HFFc6 (cell line): Measurements from ENCODE around the gene CD47. TPM values are rescaled to one million over a fixed set of nuclear protein-coding genes. Genes with fewer than 3 reads are reported as not detected.

ENCODE experiments used
- DNase-seq: peaks from one replicate; pipeline ENCODE4 v3.0.0-alpha.2; 2018
- H3K27ac Mint-ChIP-seq: 2 replicates; pipeline ENCODE4 v1.8.0; 2020; ENCODE audit warnings: mild to moderate bottlenecking, mixed read lengths
- H3K27me3 Mint-ChIP-seq: 2 replicates; pipeline ENCODE4 v1.8.0; 2021; ENCODE audit warnings: mild to moderate bottlenecking, moderate library complexity, mixed read lengths; ENCODE audit not compliant: insufficient read depth
- H3K36me3 Mint-ChIP-seq: 2 replicates; pipeline ENCODE4 v1.8.0; 2021; ENCODE audit warnings: low read depth, mixed read lengths
- H3K4me1 Mint-ChIP-seq: 2 replicates; pipeline ENCODE4 v1.8.0; 2020; ENCODE audit warnings: low read depth, mixed read lengths
- H3K4me3 Mint-ChIP-seq: 2 replicates; pipeline ENCODE4 v1.8.0; 2020; ENCODE audit warnings: mild to moderate bottlenecking, moderate library complexity, mixed read lengths
- H3K9me3 Mint-ChIP-seq: 2 replicates; pipeline ENCODE4 v1.8.0; 2020; ENCODE audit warnings: mild to moderate bottlenecking, mixed read lengths
- total RNA-seq, 6 experiments: library from RNA; stranded (reverse); fragmentation: NEBNext Ultra II Directional; extraction: Animal tissue kit (Norgen Biotek cat#: 25700); gene quantifications; 2 replicates in 1 of 6; 3 replicates in 5 of 6; pipeline ENCODE4 v1.2.3, GENCODE V29; 2021
- TF ChIP-seq, protein P1 (sequence below): fragments of 200-600 bp; sonication (generic); IDR thresholded peaks from 2 replicates; pipeline ENCODE4 v1.5.0; 2021; ENCODE audit warnings: antibody characterized with exemption, mild to moderate bottlenecking

Gene CD47
- total RNA-seq, 6 experiments from 2014 or later: 68.3 to 89.5 (median 77.1) TPM

DNA sequence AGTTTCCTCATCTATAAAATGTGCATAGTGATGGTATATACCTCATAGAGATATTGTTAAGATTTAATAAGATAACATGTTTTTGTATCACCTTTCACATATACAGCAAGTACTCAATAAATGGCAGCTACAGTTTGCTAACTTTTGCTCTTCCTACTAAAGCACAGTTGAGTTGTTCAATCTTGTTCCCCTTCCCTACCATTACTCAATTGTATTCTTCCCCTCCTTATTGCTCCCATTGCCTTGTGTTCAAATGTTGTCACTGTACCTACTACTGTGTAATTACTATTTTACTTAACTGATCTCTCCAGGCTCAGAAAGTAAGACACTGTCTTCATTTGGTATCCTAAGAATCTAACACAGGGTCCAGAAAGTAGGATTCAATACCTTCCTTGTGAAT lies 5.5 kb downstream of the CD47 start:
- peaks cover 22% of the 10 kb centered on the region for H3K4me1 Mint-ChIP-seq
- DNase-seq: no peak
- TF ChIP-seq, protein P1, sequence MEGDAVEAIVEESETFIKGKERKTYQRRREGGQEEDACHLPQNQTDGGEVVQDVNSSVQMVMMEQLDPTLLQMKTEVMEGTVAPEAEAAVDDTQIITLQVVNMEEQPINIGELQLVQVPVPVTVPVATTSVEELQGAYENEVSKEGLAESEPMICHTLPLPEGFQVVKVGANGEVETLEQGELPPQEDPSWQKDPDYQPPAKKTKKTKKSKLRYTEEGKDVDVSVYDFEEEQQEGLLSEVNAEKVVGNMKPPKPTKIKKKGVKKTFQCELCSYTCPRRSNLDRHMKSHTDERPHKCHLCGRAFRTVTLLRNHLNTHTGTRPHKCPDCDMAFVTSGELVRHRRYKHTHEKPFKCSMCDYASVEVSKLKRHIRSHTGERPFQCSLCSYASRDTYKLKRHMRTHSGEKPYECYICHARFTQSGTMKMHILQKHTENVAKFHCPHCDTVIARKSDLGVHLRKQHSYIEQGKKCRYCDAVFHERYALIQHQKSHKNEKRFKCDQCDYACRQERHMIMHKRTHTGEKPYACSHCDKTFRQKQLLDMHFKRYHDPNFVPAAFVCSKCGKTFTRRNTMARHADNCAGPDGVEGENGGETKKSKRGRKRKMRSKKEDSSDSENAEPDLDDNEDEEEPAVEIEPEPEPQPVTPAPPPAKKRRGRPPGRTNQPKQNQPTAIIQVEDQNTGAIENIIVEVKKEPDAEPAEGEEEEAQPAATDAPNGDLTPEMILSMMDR: no peak
- H3K9me3 Mint-ChIP-seq: no peaks in the 10 kb centered on the region
- H3K36me3 Mint-ChIP-seq: no peaks in the 10 kb centered on the region
- H3K27ac Mint-ChIP-seq: no peak overlapping the region
- no peaks in the 10 kb centered on the region for H3K27me3 Mint-ChIP-seq
- no peak overlapping the region for H3K4me3 Mint-ChIP-seq

DNA sequence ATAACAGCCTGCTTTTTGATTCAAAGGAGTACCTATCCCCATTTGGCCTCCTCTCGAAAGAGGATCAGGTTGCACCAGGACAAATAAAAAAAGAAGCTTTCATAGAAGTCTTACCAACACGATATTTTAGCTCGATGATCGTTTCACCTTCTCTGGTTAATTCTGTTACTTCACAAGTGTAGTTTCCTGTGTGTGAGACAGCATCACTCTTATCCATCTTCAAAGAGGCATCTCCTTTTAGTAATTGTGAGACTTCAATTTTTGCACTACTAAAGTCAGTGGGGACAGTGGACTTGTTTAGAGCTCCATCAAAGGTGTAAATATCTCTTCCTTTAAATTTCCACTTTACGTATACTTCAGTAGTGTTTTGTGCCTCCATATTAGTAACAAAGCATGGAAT lies 11.0 kb downstream of the CD47 start:
- H3K27me3 Mint-ChIP-seq: no peaks in the 10 kb centered on the region
- DNase-seq: no peak
- TF ChIP-seq, protein P1: no peak
- H3K4me1 Mint-ChIP-seq: peaks cover 33% of the 10 kb centered on the region
- no peak overlapping the region for H3K27ac Mint-ChIP-seq
- peaks cover 21% of the 10 kb centered on the region for H3K36me3 Mint-ChIP-seq
- no peak overlapping the region for H3K4me3 Mint-ChIP-seq
- H3K9me3 Mint-ChIP-seq: no peaks in the 10 kb centered on the region

DNA sequence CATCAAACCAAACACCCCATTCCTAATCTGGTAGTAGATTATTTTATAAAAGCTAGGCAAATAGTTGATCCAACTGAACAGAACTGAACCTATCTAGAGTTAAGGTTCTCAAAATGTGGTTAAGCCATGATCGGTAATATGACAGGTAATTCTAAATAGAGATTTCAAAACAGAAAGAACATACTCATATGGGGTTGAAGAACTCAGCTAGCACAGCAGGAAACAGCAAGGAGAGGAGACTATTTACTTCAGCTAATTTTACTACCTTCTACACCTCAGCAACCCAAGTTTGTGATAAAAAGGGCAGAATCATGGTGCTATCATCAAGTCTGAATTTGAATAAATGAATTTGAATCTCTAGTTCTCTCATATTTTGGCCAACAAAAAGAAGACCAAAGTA lies 11.8 kb downstream of the CD47 start:
- no peaks in the 10 kb centered on the region for H3K27me3 Mint-ChIP-seq

DNA sequence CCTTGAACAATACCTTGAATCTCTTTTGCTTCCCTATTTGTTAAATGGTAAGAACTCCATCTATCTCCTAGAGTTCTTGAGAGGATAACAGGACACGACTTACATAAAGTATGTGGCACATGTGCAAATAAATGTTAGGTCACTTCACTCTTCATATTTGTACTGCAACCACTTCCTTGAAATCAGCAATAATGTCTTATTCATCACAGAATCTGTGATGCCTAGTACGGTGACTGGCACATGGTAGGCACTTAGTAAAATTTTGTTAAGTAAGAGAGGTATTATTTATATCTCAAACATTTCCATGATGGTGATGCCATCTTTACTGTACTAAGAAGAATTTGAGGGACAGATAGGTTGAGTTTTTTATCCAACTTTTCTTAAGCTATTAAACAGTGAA lies 14.3 kb downstream of the CD47 start:
- peaks cover 56% of the 10 kb centered on the region for H3K4me1 Mint-ChIP-seq
- TF ChIP-seq, protein P1: no peak
- H3K9me3 Mint-ChIP-seq: no peaks in the 10 kb centered on the region
- H3K36me3 Mint-ChIP-seq: peaks cover 25% of the 10 kb centered on the region
- no peak overlapping the region for H3K27ac Mint-ChIP-seq
- peak; percentile 16 for DNase-seq
- no peaks in the 10 kb centered on the region for H3K27me3 Mint-ChIP-seq
- no peak overlapping the region for H3K4me3 Mint-ChIP-seq

More for the DNA sequence above, 11.8 kb downstream of the CD47 start:
- TF ChIP-seq, protein P1: no peak
- Mint-ChIP-seq H3K4me3 (no peak overlapping the region), H3K9me3 (no peaks in the 10 kb centered on the region), H3K36me3 (peaks cover 21% of the 10 kb centered on the region), H3K27ac (no peak overlapping the region), H3K4me1 (peaks cover 42% of the 10 kb centered on the region)
- DNase-seq: no peak

DNA sequence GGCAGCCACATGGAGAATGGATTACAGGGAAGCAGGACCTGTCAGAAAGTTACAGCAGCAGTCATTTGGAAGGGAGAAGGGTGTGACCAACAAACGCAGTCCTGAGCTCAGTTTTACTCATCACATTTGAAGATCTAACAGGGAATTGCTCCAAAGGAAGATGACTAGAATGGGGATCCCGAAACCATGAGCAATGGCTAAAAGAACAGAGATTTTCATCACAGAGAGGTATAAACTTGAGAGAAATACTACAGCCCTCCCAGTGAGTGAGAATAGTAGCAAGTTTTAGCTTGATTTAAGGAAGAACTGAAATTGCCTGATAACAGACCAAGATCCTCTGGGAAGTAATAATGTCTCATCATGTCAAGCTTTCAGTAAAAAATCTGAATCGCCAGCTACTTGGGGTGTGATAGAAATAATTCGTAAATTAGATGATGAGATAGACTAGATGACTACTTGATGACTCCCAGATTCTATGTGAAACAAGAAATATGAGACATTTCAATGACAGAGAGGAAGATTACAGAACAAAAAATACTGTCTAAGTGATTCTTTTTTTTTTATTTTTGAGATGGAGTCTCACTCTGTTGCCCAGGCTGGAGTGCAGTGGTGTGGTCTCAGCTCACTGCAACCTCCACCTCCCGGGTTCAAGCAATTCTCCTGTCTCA lies 16.9 kb downstream of the CD47 start:
- peak; percentile 44 for DNase-seq
- H3K4me3 Mint-ChIP-seq: peak overlapping the region; percentile 28; the same call in 1 of the 2 replicates
- H3K27me3 Mint-ChIP-seq: no peaks in the 10 kb centered on the region
- H3K4me1 Mint-ChIP-seq: peaks cover 36% of the 10 kb centered on the region
- TF ChIP-seq, protein P1: no peak
- no peaks in the 10 kb centered on the region for H3K9me3 Mint-ChIP-seq
- peak overlapping the region; percentile 74 for H3K27ac Mint-ChIP-seq
- H3K36me3 Mint-ChIP-seq: peaks cover 19% of the 10 kb centered on the region
